Astrocyte (in vitro differentiated cells and primary cell): ENCODE data around the gene LILRB2. TPM values are rescaled to one million over a fixed set of nuclear protein-coding genes. Genes with fewer than 3 reads are reported as not detected.
"Not testable (repeated sequence)": the region's sequence is repeated elsewhere in the genome, so short reads cannot be mapped to it uniquely, and the experiment has no call there.

ENCODE experiments used
- DNase-seq: peaks from one replicate; pipeline ENCODE4 v3.0.0-alpha.2; 2010; ENCODE audit warnings: low read depth
- FAIRE-seq: peaks from 2 replicates; lab custom pipeline; 2011; peaks lifted over from hg19 to GRCh38; lab: Jason Lieb, UNC
- H2AFZ ChIP-seq: 2 replicates; pipeline ENCODE4 v1.6.0; 2012; ENCODE audit warnings: low read depth, low read length, inconsistent platforms
- H3K27ac ChIP-seq: 2 replicates; pipeline ENCODE4 v1.5.1; 2011; ENCODE audit warnings: low read depth, low read length, inconsistent platforms
- H3K27me3 ChIP-seq: 2 replicates; pipeline ENCODE4 v1.6.0; 2011; ENCODE audit warnings: low read length, inconsistent platforms; ENCODE audit not compliant: insufficient read depth
- H3K36me3 ChIP-seq: 2 replicates; pipeline ENCODE4 v1.5.1; 2011; ENCODE audit warnings: low read length, inconsistent platforms; ENCODE audit not compliant: insufficient read depth
- H3K4me1 ChIP-seq: 2 replicates; pipeline ENCODE4 v1.5.1; 2011; ENCODE audit warnings: low read length, inconsistent platforms; ENCODE audit not compliant: insufficient read depth
- H3K4me2 ChIP-seq: 2 replicates; pipeline ENCODE4 v1.6.0; 2012; ENCODE audit warnings: low read length, inconsistent platforms
- H3K4me3 ChIP-seq: 2 replicates; pipeline ENCODE4 v1.5.1; 2011; ENCODE audit warnings: low read depth, mild to moderate bottlenecking, low read length, inconsistent platforms; ENCODE audit not compliant: insufficient read depth
- H3K79me2 ChIP-seq: 2 replicates; pipeline ENCODE4 v1.6.0; 2012; ENCODE audit warnings: mild to moderate bottlenecking, low read length, inconsistent platforms; ENCODE audit not compliant: insufficient read depth
- H3K9ac ChIP-seq: 2 replicates; pipeline ENCODE4 v1.6.0; 2012; ENCODE audit warnings: mild to moderate bottlenecking, low read length, inconsistent platforms
- H3K9me3 ChIP-seq: 2 replicates; pipeline ENCODE4 v1.5.1; 2012; ENCODE audit warnings: low read depth, mild to moderate bottlenecking, low read length, inconsistent platforms; ENCODE audit not compliant: insufficient read depth
- H4K20me1 ChIP-seq: 2 replicates; pipeline ENCODE4 v1.6.0; 2012; ENCODE audit warnings: low read length, inconsistent platforms; ENCODE audit not compliant: insufficient read depth
- H3K27ac Mint-ChIP-seq: one replicate; pipeline ENCODE4 v1.8.0; 2021; ENCODE audit warnings: mild to moderate bottlenecking, mixed read lengths; ENCODE audit not compliant: unreplicated experiment
- H3K27me3 Mint-ChIP-seq: one replicate; pipeline ENCODE4 v1.8.0; 2021; ENCODE audit warnings: low read depth, mixed read lengths; ENCODE audit not compliant: unreplicated experiment
- H3K36me3 Mint-ChIP-seq: one replicate; pipeline ENCODE4 v1.8.0; 2021; ENCODE audit warnings: low read depth, mixed read lengths; ENCODE audit not compliant: unreplicated experiment
- H3K4me1 Mint-ChIP-seq: one replicate; pipeline ENCODE4 v1.8.0; 2021; ENCODE audit warnings: low read depth, mixed read lengths; ENCODE audit not compliant: unreplicated experiment
- H3K4me3 Mint-ChIP-seq: one replicate; pipeline ENCODE4 v1.8.0; 2021; ENCODE audit warnings: mild to moderate bottlenecking, moderate library complexity, mixed read lengths; ENCODE audit not compliant: unreplicated experiment
- H3K9me3 Mint-ChIP-seq: one replicate; pipeline ENCODE4 v1.8.0; 2021; ENCODE audit warnings: mild to moderate bottlenecking, mixed read lengths; ENCODE audit not compliant: unreplicated experiment
- CTCF ChIP-seq: IDR thresholded peaks from 2 replicates; pipeline ENCODE4 v1.5.1; 2011; ENCODE audit warnings: low read depth, mild to moderate bottlenecking, inconsistent platforms, low read length, moderate library complexity; ENCODE audit not compliant: insufficient read depth
- EZH2 ChIP-seq: IDR thresholded peaks from 2 replicates; pipeline ENCODE4 v1.6.1; 2012; ENCODE audit warnings: mild to moderate bottlenecking, low read length, inconsistent platforms; ENCODE audit not compliant: insufficient read depth
- total RNA-seq: library from RNA; stranded (reverse); gene quantifications from 2 replicates; pipeline ENCODE4 v1.2.1, GENCODE V29; 2021

Gene LILRB2
- total RNA-seq, 1 donor from 2014 or later = not detected

GRCh38 chr19:54322295-54322694 lies 41.4 kb upstream of the LILRB2 start:
- H2AFZ ChIP-seq, FAIRE-seq, H3K79me2 ChIP-seq, H3K4me2 ChIP-seq, DNase-seq, H4K20me1 ChIP-seq, H3K9ac ChIP-seq, H3K9me3 ChIP-seq, H3K27ac ChIP-seq, H3K36me3 ChIP-seq, H3K4me1 Mint-ChIP-seq, H3K4me1 ChIP-seq, H3K27ac Mint-ChIP-seq, H3K27me3 ChIP-seq, H3K36me3 Mint-ChIP-seq, H3K4me3 ChIP-seq, H3K4me3 Mint-ChIP-seq, H3K9me3 Mint-ChIP-seq: not testable (repeated sequence)
- H3K27me3 Mint-ChIP-seq = peaks cover 27% of the 10 kb centered on the region

DNA sequence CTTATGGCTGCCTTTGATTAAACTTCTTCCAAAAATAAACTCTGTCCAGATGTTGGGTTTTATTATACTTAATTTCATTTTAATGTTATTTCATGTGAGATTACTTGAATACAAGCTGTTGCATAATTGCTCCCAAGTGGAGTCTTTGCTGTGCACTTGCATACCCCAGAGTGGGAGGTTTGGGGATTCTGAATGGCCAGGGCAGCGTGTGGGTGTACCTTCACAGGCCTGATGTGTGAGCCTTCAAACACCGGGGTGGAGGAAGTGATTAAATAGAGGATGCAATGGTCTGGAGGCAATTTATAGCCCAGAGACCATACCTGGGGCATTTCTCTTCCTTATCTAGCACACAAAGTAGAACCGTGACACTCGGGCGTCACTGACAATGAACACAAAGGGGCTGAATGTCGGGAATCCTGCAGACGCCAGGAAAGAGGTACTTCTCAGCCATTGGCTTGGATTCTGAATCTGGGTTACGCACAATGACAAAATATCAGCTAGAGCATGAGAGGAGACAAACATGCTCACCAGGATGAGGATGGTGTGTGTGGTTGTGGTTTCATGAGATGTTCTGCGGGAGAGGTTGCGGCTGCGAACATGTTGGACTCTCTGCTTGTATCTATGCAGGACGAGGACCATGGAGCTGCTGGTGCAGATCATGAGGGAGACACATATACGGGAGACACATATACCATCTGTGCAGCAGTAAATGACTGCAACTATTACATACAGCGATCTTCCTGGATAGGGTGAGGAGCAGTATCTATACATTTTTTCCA lies 39.2 kb upstream of the LILRB2 start:
- DNase-seq (no peak), FAIRE-seq (no peak)
- Histone ChIP-seq H3K27me3 (no peaks in the 10 kb centered on the region), H3K4me2 (no peak overlapping the region), H3K9me3 (no peaks in the 10 kb centered on the region), H3K9ac (no peak overlapping the region), H3K4me3 (no peak overlapping the region), H3K4me1 (no peaks in the 10 kb centered on the region), H3K79me2 (no peaks in the 10 kb centered on the region), H2AFZ (no peak overlapping the region), H3K36me3 (no peaks in the 10 kb centered on the region), H3K27ac (no peak overlapping the region), H4K20me1 (no peaks in the 10 kb centered on the region)
- no peak overlapping the region for H3K27ac Mint-ChIP-seq
- no peak for TF ChIP-seq EZH2
- no peak for TF ChIP-seq CTCF
- H3K4me3 Mint-ChIP-seq = no peak overlapping the region
- peaks cover 35% of the 10 kb centered on the region for H3K27me3 Mint-ChIP-seq
- H3K4me1 Mint-ChIP-seq = no peaks in the 10 kb centered on the region
- H3K36me3 Mint-ChIP-seq = no peaks in the 10 kb centered on the region
- peaks cover 6% of the 10 kb centered on the region for H3K9me3 Mint-ChIP-seq

DNA sequence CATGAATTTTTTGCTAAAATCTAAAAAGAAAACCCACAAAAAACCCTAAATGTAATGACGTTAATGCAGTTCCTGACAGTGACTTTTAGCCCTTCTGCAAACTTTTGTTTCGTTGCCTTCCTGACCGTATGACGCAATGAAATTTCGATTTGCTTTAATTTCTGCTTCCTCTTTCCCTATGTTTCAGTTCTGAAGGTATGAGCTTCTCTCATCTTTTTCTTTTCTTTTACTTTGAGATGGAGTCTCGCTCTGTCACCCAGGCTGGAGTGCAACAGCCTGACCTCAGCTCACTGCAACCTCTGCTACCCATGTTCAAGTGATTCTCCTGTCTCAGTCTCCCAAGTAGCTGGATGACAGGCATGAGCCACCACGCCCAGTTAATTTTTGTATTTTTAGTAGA lies 38.1 kb upstream of the LILRB2 start:
- no peak overlapping the region for H3K4me3 Mint-ChIP-seq
- H3K36me3 Mint-ChIP-seq = no peaks in the 10 kb centered on the region
- Histone ChIP-seq H4K20me1 (no peaks in the 10 kb centered on the region), H2AFZ (no peak overlapping the region), H3K36me3 (no peaks in the 10 kb centered on the region), H3K4me3 (no peak overlapping the region), H3K27ac (no peak overlapping the region), H3K9me3 (no peaks in the 10 kb centered on the region), H3K4me2 (no peak overlapping the region), H3K4me1 (no peaks in the 10 kb centered on the region), H3K27me3 (no peaks in the 10 kb centered on the region), H3K9ac (no peak overlapping the region), H3K79me2 (no peaks in the 10 kb centered on the region)
- H3K27ac Mint-ChIP-seq = no peak overlapping the region
- FAIRE-seq (no peak), DNase-seq (no peak)
- no peaks in the 10 kb centered on the region for H3K4me1 Mint-ChIP-seq
- H3K9me3 Mint-ChIP-seq = peaks cover 6% of the 10 kb centered on the region
- TF ChIP-seq CTCF (no peak), EZH2 (no peak)
- H3K27me3 Mint-ChIP-seq = peaks cover 35% of the 10 kb centered on the region
